ENCODE results near the gene PLEKHG1. TPM values are rescaled to one million over a fixed set of nuclear protein-coding genes. Genes with fewer than 3 reads are reported as not detected.

PLEKHG1 gene
- total RNA-seq, 1 donor from 2014 or later = 9.0 TPM

- FAIRE-seq = no peak
These were observed 10.7 kb upstream of the PLEKHG1 start for GRCh38 chr6:150588888-150589499.

GRCh38 chr6:150589852-150590251 is 9.8 kb upstream of the PLEKHG1 start:
- FAIRE-seq = no peak
- DNase-seq (ENCODE audit: low spot score in 2 of 2) = no peak

More at GRCh38 chr6:150588888-150589499, 10.7 kb upstream of the PLEKHG1 start:
- DNase-seq (ENCODE audit: low spot score in 2 of 2) = no peak

- FAIRE-seq (no peak), DNase-seq (ENCODE audit: low spot score in 2 of 2) (no peak)
These were observed 9.2 kb upstream of the PLEKHG1 start for GRCh38 chr6:150590446-150590845.

GRCh38 chr6:150592377-150592995 is 7.2 kb upstream of the PLEKHG1 start:
- FAIRE-seq = no peak
- no peak for DNase-seq (ENCODE audit: low spot score in 2 of 2)

- FAIRE-seq (no peak), DNase-seq (ENCODE audit: low spot score in 2 of 2) (no peak)
These were observed 6.6 kb upstream of the PLEKHG1 start for GRCh38 chr6:150593119-150593518.

- DNase-seq (ENCODE audit: low spot score in 2 of 2) (no peak), FAIRE-seq (no peak)
These were observed 3.2 kb upstream of the PLEKHG1 start for GRCh38 chr6:150596439-150596838.

GRCh38 chr6:150598401-150598800 is 1.3 kb upstream of the PLEKHG1 start:
- no peak for DNase-seq (ENCODE audit: low spot score in 2 of 2)
- no peak for FAIRE-seq

GRCh38 chr6:150598858-150599198 is 857 bp upstream of the PLEKHG1 start:
- no peak for FAIRE-seq
- DNase-seq (ENCODE audit: low spot score in 2 of 2) = no peak

- DNase-seq (ENCODE audit: low spot score in 2 of 2) = no peak
- no peak for FAIRE-seq
These were observed 270 bp downstream of the PLEKHG1 start for GRCh38 chr6:150600010-150600300.

GRCh38 chr6:150600301-150601017 is 774 bp downstream of the PLEKHG1 start:
- DNase-seq (ENCODE audit: low spot score in 2 of 2) (peak; percentile 73 to 76), FAIRE-seq (no peak)

GRCh38 chr6:150601439-150601838 is 1.8 kb downstream of the PLEKHG1 start:
- no peak for FAIRE-seq
- no peak for DNase-seq (ENCODE audit: low spot score in 2 of 2)

GRCh38 chr6:150603176-150603575 is 3.5 kb downstream of the PLEKHG1 start:
- FAIRE-seq = no peak
- no peak for DNase-seq (ENCODE audit: low spot score in 2 of 2)

GRCh38 chr6:150604467-150604866 is 4.8 kb downstream of the PLEKHG1 start:
- FAIRE-seq = no peak
- no peak for DNase-seq (ENCODE audit: low spot score in 2 of 2)

- DNase-seq (ENCODE audit: low spot score in 2 of 2) (no peak), FAIRE-seq (no peak)
These were observed 5.6 kb downstream of the PLEKHG1 start for GRCh38 chr6:150605333-150605732.

- no peak for FAIRE-seq
- DNase-seq (ENCODE audit: low spot score in 2 of 2) = no peak
These were observed 6.5 kb downstream of the PLEKHG1 start for GRCh38 chr6:150606168-150606591.

- FAIRE-seq (no peak), DNase-seq (ENCODE audit: low spot score in 2 of 2) (no peak)
These were observed 7.1 kb downstream of the PLEKHG1 start for GRCh38 chr6:150606647-150607328.

GRCh38 chr6:150607329-150607650 is 7.6 kb downstream of the PLEKHG1 start:
- no peak for DNase-seq (ENCODE audit: low spot score in 2 of 2)
- no peak for FAIRE-seq

- FAIRE-seq = no peak
- DNase-seq (ENCODE audit: low spot score in 2 of 2) = no peak
These were observed 10.9 kb downstream of the PLEKHG1 start for GRCh38 chr6:150610584-150610983.

- no peak for FAIRE-seq
These were observed 13.6 kb downstream of the PLEKHG1 start for GRCh38 chr6:150613269-150613668.

GRCh38 chr6:150615967-150616366 is 16.3 kb downstream of the PLEKHG1 start:
- no peak for FAIRE-seq
- no peak for DNase-seq (ENCODE audit: low spot score in 2 of 2)

More at GRCh38 chr6:150613269-150613668, 13.6 kb downstream of the PLEKHG1 start:
- no peak for DNase-seq (ENCODE audit: low spot score in 2 of 2)

GRCh38 chr6:150616586-150616985 is 16.9 kb downstream of the PLEKHG1 start:
- FAIRE-seq = no peak
- DNase-seq (ENCODE audit: low spot score in 2 of 2) = no peak

- FAIRE-seq (no peak), DNase-seq (ENCODE audit: low spot score in 2 of 2) (no peak)
These were observed 17.4 kb downstream of the PLEKHG1 start for GRCh38 chr6:150617062-150617461.

Measured in frontal cortex (tissue), 4 donors.